Measurements from ENCODE around the gene SAPCD1.

The SAPCD1 gene

DNA sequence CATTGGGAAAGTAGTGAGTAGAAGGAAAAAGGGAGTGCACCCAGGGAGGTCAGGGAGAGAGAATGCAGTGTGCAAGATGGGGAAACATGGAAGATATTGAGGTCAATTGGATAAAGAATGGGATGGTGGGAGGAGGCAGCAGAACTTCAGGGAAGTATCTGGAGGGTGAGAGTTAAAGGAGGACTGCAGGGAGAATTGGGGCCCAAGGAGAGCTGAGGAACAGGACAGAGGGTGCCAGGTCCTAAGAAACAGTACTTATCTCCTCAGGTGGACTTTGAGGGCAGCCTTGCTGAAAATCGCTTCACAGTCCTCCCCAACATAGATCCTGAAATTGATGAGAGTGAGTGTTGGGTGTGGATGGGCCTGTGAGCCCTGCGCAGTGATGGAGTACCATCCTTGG is 4.2 kb upstream of the SAPCD1 start:
- no peak for DNase-seq

DNA sequence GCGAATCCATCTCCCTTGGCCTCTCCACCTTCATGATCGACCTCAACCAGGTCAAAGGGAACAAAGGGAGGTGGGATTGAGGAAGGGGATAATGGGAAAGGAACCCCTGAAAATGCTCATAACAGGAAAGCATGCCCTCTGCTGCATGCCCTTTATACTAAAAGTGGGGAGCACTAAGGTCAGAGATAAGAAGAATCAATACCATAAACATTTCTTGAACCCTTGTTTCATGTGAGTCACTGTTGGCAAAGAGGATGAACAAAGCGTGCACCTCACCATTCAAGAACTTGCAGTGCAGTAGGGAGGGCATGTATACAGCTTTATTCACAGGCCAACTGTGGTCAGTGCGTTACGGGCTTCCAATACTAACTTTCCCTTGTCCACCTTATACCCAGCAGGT is 1.7 kb upstream of the SAPCD1 start:
- no peak for DNase-seq

- no peak for DNase-seq
These were observed 1.1 kb upstream of the SAPCD1 start for GRCh38 chr6:31761343-31761742.

DNA sequence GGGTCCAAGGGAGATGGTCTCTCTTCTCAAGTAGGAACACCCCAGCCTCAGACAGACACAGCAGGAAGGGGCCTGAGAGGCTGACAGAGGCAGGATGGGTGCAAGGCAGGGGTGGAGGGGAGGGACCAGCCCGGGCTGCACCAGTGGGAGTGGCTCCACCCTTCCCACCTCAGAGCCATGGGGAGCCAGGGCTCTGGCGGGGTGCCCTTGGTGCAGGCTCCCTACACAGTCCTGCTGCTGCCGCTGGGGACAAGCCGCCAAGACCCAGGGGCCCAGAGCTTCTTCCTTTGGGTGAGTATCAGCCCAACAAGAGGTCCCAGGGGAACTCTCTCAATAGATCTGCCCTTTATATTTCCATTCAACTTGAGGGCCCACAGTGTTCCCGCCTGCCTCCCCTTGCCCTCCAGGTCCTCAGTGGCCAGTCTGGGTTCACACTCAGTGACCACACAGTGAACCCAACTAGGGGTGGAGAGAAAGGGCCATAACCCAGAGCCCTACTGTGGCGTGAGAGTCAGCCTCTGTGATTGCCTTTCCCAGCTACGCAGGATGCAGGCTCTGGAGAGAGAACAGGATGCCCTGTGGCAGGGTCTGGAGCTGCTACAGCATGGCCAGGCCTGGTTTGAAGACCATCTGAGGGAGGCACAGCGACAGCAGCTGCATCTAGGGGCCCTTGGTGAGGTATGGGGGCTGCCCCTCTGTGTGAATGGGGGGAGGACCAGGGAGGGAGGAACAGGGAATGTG is 592 bp downstream of the SAPCD1 start:
- DNase-seq, result no peak

- DNase-seq, result no peak
These were observed 1.1 kb downstream of the SAPCD1 start for GRCh38 chr6:31763619-31763940.

- DNase-seq, result no peak
These were observed 1.7 kb downstream of the SAPCD1 start for GRCh38 chr6:31764198-31764597.

- no peak for DNase-seq
These were observed 3.1 kb downstream of the SAPCD1 start for GRCh38 chr6:31765559-31765909.

DNA sequence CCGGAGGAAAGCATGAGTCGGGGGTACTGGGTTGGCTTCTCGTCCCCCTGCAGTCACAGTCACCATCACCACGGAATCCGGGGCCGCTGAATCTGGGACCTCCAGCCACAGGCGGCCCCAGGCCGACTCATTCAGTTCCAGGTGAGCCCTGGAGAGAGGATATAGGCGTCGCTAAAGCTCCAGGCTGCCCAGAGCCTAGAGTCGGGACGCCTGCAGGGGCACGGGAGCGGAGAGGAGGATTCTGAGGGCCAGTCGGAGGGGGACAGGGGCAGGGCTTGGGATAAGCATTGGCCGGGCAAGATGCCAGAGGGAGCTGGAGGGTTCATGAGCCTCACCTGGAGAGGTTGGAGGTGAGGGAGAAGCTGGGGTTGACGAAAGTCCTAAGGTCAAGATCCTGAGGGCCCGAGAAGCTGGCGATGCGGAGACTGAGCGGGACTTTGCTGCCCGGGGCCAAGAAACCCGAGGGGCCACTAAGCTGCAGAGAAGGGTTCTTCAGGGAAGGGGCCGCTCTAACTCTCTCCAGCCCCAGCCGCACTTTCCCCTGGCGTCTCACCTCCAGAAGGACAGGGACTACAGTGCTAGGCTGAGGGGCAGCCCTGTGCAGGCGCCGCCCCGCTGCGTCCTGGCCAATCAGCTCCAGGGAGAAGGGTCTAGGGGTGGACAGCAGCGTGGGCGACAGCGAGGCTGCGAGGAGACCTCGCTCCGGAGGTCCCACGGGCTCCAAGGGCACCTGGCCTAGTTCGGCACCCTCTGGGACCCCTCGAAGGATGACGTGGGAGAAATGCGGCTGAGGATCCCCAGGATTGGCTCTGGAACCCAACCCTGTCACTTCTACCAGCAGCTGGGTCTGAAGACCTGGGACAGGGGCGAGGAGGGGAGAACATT is 3.7 kb downstream of the SAPCD1 start:
- DNase-seq, result no peak

DNA sequence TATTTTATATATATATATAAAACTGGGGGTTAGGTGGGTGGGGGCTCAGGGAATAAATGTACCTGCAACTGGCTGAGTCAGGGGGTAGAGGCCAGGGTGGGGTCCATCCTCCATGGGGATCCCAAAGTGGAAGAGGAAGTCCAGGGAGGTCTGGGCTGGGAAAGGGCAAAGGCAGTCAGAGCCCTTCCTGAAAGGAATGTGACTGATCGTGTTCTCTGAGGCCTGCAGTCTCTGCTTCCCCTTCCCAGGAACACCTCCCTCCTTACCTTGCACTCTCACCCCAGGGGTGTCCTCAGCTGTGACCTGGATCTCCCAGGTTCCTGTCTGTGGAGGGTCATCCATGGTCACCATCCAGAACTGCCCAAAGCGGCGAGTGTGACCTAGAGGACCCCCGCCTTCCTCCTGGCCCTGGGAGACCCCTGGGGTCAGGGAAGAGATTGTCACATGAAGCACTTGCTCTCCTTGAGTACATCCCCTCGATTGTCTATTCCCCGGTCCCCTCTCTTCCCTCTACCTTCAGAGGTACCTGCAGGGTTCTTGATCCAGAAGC is 4.7 kb downstream of the SAPCD1 start:
- DNase-seq, result no peak

DNA sequence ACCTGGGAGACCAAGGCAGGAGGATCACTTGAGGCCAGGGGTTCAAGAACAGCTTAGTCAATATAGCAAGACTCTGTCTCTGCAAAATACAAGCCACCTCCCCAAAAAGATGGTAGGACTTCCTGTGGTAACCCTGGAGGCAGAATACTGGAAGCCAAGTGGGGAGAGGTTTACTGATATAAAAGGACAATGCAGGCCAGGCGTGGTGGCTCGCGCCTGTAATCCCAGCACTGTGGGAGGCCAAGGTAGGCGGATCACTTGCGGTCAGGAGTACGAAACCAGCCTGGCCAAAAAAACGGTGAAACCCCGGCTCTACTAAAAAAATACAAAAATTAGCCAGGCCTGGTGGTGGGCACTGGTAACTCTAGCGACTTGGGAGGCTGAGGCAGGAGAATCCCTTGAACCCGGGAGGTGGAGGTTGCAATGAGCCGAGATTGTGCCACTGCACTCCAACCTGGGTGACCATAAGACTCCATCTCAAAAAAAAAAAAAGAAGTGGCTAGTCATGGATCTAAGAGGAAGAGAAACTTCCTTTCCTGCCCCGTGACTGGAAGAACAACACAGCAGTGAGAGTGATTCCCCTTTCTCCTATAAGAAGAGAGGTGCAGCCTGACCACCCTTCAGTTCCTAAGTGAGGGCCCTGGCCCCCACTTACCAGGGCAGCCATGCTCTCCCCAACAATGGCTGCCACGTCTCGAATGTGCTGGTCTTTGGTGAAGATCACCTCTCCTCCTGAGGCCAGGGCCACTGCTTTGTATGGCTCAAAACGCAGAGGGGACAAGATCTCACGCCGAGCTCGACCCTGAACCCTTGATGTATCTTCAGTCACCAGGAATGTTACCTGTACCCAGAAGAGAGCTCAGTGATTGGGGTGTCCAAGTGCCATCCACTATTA is 6.2 kb downstream of the SAPCD1 start:
- DNase-seq, result no peak

GRCh38 chr6:31769684-31770371 is 7.4 kb downstream of the SAPCD1 start:
- DNase-seq, result no peak

DNA sequence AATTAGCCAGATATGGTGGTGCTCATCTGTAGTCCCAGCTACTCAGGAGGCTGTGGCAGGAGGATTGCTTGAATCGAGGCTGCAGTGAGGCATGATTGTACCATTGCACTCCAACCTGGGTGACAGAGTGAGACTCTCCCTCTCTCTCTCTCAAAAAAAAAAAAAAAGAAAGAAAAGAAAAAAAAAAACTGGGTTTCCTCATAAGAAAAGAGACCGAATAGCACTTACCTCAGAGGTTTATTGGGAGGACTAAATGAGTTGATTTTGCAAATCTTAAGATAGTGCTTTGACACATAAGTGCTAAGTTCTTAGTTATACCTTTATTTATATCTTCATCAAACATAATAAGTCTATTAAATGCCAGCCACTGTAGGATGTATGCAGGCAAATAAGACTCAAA is 8.4 kb downstream of the SAPCD1 start:
- DNase-seq, result no peak

DNA sequence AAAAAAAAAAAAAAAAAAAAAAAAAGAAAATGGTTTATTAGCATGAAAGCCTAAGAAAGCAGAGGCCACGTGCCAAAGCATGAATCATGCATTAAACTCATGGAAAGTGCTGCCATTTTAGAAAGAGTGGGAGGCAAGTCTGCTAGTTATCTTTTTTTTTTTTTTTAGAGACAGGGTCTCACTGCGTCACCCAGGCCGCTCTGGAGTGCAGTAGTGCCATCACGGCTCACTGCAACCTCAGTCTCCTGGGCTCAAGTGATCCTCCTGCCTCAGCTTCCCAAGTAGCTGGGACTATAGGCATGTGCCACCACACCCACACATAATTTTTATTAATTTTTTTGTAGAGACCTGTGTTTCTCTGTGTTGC is 9.5 kb downstream of the SAPCD1 start:
- no peak for DNase-seq

- DNase-seq, result no peak
These were observed 12.7 kb downstream of the SAPCD1 start for GRCh38 chr6:31775184-31775583.

DNA sequence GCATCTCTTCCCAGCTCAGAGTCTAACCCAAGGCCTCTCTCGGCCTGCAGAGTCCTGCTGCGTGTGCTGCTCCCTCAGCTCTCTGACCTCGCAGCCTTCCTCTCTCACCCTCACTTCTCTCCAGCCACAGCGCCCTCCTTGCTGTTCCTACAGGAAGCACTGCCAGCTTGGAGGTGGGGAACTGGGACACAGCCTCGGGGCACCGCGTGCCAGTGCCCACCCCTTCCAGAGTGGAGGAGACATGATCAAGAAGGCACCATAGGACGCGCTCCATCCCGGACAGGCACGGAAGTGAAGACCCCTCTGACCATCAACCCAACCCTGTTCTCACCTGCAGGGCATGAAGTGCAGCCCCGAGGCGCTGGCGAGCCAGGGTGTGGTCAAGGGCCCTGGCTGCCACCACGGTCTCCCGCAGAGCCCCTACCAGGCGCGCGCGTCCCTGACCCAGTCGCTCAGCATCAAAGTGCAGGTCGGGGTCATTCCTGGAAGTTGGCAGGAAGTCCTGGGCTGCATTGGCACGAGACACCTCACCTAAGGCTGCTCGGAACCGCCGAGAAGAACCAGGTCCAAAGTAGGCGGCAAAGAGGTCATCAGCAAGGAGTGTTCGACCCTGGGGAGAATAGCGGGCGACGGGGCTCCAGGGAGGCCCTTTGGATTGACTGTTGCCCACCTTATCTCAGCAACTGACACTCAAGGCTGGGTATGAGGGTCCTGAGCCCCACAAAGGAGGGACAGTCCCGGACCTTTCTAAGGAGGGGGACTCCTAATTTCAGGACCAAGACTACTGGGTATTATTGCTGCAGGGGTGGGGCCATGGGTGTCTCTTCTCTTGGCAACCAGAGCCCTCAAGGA is 13.4 kb downstream of the SAPCD1 start:
- DNase-seq, result no peak

- DNase-seq, result no peak
These were observed 14.1 kb downstream of the SAPCD1 start for GRCh38 chr6:31776485-31776988.

- peak; percentile 51 for DNase-seq
These were observed 14.7 kb downstream of the SAPCD1 start, which contains the start of gene VWA7 for GRCh38 chr6:31776989-31777666. Gene VWA7 (minus strand): TSS chr6:31777328. CDS start chr6:31776779, 549 bp downstream.

DNA sequence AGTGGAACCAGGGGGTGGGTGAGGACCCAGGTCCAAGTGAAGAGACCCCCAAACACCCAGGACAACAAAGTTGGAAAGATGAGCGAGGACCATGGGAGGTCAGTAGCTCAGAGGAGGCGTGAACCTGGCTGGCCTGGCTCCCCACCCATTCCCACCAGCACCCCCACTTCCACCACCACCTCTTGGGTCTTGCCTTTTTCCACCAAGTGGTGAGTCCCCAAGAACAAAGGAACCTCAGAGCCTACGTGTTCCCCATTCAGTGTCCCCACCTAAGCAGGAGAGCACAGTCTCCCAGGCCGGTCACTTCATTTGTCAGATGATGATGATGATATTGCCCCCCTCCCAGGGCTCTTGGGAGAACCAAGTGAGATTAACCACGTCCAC is 15.2 kb downstream of the SAPCD1 start:
- no peak for DNase-seq

DNA sequence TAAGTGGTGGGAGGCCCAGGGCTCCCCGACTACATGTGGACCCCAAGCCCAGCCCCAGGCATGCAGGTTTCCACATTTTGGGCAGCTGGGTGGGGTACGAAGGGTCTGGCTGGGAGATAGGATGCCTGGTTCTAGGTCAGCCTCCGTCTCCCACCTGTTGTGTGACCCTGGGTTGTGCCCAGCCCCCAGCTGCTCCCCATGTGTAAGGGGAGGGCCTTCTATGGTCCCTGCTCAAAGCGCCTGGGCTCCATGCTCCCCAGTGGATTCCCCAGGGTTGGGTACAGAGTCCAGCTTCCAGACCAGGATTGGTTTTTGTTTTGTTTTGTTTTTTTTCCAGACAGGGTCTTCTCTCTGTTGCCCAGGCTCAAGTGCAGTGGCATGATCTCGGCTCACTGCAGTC is 15.7 kb downstream of the SAPCD1 start:
- no peak for DNase-seq

- DNase-seq, result no peak
These were observed 16.8 kb downstream of the SAPCD1 start for GRCh38 chr6:31778999-31779885.

Data from SHP77 treated with DMSO at 0.1 percent for 48 hours (cell line).